GM21515 (cell line): ENCODE results near the gene FAM149A.

Source experiments
- ATAC-seq: cut with Tn5 transposase; IDR thresholded peaks from one replicate; pipeline ENCODE4 v1.9.1; 2021; ENCODE audit not compliant: unreplicated experiment

The FAM149A gene

DNA sequence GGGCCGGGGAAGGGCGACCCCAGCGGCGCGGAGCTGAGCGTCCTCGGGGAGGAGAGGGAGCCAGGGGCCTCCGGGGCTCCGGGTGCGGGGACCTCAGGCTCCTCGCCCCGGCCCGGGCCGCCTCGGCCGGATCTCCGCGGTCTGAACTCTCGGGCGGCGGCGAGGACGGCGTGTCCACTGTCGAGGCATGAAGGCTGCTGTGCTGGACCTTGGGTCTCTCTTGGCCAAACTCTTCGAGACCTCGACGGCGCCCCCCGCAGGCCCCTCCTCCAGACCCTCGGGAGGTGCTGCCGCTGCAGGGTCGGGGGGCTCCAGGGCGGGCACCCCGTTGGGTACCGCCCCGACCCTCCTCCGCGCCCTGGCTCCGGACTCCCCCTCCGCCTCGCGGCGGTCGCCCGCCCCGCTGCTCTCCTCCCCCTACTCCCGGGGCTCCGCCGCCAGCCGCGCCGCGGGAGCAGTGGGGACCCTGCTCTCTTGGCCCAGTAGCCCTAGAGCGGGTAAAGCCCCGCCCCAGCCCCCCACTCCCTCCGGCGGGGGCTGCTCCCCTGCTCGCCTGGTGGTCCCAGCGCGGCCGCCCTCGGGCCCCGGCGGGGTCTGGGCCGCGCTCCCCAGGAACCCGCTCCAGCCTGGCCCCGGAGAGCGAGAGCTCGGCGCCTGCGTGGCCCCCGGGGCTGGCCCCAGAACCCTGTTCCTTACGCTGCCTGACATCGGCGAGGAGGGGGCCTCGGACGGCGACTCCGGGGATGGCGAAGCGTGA is 564 bp downstream of the FAM149A start:
- peak; percentile 54 for ATAC-seq

DNA sequence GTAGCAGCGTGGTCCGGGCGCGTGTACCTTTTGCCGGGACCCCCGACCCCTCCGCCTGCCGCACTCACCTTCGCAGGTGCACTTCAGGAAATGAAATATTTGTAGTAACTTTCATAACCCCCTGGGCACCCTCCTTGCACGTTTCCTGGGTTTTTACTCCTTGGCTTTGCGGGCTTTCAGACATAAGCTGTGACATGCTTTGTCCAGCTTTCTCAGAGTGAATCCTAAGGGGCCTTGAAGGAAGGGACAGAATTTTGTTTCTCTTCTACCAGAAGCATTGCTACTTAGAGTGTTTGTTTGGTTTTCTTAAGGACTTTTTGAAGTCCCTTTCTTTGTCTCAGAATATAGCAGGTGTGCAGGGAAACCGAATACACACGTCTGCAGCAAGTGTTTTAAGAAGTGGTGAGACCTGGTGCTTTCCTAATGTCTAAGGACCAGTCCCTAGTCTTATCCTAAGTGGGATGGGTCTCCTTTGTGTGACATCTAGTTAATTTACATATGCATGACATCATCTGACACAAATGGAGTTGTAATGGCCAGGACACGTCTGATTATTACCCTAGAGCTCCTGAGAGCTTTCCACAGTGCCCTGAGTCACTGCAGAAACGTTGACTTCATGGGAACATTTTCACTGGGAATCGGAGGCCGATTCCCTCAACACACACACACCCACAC is 1.3 kb downstream of the FAM149A start:
- ATAC-seq, result peak; percentile 21

DNA sequence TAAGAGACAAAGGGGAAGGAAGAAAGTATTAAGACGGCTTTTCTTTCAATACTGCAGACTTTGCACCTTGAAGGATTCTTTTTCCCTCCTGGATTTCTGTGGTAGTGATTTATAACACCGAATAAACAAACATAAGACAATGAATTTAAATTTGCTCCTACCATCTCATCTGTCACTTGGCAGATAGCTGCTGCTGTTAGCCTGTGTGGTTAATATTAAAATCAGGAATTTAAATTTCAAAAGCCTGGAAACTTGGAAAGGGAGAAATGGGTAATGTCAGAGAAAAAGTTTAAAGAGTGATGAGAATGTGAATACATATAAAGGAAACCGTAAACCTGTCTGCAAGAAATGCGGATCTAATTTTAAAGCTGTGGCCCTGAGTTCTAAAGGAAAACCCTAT is 3.4 kb downstream of the FAM149A start:
- no peak for ATAC-seq

DNA sequence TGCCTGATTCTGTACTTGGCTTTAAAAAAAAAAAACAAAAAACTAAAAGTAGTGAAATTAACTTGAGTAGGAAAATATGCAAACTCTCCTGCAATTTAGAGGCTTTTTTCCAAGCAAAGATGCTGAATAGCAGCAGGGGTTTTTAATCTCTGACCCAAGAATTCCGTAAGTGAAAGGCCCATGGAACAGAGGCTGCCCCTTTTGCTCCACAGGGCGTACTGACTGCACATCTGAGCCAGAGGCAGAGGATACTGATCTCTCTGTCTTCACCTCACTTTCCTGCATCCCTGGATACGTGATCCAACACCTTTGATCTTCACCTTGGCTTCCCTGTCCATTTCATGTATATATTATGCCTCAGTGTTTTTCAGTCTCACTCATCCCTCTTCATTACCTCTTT is 3.9 kb downstream of the FAM149A start:
- ATAC-seq, result no peak

DNA sequence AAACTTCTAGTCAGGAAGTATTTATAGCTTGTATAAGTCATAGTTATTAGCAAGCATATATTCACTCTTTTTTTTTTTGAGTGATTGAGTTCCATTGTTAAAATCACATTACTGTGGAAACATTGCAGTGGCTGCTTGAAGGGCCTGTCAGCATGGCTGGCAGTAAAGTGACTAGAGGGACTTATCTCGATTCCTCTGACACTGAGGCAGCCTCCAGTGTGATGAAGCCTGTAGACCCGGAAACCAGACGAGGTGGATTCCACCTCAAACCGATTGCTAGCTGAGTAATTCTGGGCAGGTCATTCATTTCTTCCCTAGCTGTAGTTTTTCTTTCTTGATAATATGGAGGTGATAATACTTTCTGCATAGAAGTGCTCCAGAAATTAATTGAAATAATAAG is 4.7 kb downstream of the FAM149A start:
- no peak for ATAC-seq

DNA sequence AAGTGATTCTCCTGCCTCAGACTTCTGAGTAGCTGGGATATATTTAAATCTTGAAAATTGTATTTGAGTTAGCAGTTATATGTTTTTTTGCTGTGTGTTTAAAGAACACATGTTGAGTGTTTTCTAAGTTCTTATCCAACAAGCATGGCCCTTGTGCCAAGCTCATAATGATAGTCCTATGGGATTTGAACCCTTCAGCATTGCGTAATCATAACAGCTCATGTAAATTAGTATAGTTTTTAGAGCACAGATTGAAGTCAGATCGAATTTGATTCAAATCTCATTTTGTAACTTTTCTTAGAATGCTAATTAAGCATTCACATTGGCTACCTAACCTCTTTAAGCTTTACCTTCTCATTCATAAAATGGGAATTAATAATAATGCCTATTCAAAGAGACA is 12.2 kb downstream of the FAM149A start:
- no peak for ATAC-seq

DNA sequence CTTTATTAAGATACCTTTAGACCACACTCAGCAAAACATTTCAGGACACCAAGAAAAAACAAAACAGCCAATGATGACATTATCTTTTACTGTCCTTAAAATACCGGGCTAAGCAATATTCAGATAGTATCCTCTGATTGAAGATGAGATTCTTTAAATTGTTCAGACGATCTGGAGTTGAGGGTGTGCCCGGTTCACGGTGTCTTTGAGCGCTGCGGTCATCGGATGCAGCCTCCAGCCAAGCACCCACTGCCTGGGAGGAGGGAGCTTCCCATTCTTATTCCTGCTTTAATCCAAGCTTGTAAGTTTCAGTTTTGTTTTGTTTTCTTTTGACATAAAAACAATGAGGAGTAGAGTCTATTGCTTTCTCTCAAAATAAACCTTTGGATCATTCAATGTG is 14.1 kb downstream of the FAM149A start:
- ATAC-seq, result no peak

DNA sequence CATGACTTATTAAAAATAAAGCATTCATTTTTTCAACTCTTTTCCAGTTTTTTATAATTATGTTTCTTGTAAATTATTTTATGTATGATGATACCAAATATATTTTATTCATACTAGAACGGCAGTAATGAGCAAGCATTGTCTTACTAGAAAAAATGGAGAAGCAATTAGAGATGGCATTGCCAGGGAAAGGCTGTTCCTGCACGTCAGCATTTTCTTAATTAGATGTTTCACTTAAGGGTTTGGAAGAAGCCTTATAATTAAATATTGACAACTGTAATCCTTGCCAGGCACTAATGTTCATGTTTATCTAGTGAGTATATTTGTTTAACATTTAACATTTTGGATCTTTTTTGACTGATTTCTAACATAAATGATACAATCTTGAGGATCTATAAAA is 16.6 kb downstream of the FAM149A start:
- ATAC-seq, result no peak

DNA sequence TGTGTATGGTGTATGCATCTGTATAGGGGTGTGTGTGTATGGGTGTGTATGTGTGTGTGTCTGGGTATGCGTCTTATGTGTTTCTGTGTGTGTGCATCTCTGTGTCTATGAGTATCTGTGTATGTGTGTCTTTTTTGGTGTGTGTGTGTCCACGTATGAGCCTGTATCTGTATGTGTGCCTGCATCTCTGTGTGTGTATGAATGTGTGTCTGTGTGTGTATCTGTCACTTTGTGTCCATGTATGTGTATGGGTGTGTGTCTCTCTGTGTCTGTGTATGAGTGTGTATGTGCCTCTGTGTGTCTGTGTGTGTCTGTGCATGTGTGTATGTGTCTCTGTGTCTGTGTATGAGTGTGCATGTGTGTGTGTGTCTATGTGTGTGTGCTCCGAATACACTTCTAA is 24.3 kb downstream of the FAM149A start:
- ATAC-seq, result no peak

DNA sequence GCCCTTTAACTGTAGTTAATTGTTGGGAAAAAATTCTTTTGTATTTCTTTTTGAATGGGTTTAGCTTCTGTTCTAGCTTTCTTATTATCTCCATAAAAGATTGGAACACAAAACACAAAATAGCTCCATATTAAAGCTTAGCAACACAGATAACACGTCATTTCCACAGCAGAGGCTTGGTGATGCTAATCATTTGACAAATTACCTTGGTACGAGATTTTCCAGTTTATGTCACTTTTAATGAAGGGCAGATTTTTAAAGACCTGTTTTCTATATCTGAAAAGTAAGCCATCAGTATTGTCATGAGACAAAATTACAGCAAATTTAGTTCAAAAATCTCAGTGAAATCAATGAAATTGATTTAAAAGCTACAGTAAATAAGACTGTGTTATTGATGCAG is 27.4 kb downstream of the FAM149A start:
- ATAC-seq, result no peak

DNA sequence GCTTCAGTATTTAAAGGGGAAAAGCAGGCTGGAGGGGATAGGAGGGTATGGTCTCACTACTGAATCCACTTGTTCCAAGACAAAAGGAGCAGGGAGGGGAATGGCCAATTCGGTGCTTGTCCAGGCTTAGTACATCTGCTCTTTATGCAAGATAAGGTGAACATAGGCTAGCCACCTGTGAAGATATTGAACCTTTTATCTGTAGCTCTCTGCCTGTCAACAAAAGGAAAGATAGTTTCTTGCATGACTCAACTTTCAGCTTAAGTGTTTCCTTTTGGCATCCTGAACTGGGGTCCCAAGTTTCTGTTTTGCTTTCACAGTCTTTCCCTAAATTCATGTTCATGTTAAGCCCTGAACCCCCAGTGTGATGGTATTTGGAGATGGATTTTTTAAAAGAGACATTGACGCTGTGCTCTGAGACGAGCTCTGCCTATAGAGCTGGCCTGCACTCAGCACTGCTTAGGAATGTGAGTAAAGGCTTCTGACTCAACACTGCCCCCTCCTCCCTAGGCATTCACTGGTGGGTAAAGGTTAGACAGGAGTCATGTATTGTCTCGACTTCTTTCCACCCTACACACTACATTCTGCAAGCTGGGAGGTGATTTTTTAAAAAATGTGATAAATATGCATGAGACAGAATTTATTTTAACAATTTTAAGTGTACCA is 28.2 kb downstream of the FAM149A start:
- ATAC-seq, result peak; percentile 29

DNA sequence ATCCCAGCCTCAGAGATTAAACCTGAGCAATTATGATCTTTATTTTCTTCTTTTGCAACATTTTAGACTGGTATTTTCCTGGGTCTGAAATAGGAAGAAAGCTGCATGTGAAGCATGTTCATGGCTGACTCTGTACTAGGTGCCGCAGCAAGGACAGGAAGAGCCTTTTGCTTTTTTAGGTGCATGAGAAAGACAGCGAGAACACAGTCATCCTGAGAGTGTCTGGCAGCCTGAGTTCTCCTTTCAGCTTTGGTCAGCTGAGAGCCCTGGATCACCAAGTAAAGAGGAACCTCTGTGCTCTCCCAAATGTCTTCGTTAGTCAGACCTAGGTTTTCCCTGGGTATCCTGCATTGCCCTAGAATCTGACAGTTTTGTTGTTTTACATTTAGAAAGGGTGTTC is 29.8 kb downstream of the FAM149A start:
- peak; percentile 99 for ATAC-seq

DNA sequence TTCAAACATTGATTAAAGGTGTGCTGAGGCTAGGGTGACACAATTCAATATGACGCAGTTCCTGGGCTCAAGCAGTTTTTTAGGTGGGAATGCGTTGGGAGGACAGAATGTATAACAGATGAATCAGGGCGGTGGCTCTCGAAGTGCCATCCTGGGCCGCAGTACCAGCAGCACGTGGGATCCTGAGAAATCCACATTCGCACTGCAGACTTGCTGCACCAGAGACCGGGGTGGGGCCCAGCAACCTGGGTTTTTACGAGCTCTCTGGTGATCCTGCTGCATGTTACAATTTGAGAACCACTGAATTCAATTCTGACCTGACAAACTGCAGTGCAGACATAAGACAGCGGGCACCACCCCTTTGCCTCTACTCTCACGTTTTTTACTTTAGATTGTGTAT is 30.4 kb downstream of the FAM149A start:
- ATAC-seq, result no peak

DNA sequence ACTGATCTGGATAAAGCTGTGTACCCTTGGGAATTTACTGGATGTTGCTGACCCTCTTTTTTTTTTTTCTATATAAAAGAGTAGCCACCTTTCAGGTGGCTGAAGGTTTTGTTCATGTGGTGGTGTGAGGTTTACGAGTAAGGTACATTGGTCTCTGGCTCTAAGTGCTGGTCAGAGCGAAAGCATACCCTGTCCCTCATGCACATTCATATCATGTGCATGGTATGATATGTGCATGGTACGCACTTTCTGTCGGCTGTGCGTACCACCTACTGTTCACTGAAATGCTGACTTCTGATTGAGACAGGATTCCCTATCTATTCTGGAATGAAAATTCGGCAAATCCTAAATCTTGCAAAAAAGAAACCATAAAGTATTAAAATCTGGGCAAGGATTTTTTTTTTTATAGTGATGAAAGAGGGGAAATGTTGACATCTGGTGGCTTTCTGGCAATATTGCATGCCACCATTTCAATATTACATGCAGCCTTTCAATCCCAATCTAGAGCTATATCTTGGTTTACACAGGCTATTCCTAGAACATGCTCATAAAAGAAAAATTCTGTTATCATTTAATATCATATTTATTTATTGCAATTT is 32.8 kb downstream of the FAM149A start:
- peak; percentile 35 for ATAC-seq

DNA sequence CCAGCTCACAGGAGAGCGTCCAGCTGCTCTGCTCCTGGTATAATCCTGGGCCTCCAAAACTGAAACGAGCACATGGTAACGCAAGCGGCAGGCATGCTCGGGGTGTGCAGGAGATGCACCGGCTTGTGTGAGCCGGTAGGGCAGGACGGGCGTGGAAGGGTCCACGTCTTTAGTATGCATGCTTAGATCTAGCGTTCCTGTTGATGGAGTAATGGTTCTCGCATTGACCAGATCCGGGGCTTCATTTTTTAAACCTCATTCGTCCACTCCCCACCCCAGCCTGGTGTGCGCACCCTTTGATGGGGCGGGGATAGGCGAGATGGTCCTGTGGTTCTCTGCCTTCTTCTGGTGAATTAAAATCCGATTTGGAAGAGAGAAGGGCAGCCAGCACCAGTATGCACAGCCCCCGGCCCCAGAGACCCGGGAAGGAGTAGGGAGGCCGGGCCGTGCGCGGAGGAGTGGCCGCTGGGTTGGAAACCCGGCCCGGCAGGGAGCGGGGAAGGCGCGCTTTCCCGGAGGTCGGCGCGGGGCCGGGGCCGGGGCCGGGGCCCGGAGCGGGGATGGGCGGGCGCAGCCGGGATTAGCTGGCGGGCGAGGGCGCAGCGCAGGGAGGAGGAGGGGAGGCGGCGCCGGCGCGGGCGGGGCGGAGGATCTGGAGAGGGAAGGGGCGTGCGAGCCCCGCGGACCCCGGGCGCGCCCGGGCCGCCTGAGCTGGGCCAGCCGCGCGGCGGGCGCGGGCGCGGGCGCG is 39.9 kb downstream of the FAM149A start:
- peak; percentile 41 for ATAC-seq

DNA sequence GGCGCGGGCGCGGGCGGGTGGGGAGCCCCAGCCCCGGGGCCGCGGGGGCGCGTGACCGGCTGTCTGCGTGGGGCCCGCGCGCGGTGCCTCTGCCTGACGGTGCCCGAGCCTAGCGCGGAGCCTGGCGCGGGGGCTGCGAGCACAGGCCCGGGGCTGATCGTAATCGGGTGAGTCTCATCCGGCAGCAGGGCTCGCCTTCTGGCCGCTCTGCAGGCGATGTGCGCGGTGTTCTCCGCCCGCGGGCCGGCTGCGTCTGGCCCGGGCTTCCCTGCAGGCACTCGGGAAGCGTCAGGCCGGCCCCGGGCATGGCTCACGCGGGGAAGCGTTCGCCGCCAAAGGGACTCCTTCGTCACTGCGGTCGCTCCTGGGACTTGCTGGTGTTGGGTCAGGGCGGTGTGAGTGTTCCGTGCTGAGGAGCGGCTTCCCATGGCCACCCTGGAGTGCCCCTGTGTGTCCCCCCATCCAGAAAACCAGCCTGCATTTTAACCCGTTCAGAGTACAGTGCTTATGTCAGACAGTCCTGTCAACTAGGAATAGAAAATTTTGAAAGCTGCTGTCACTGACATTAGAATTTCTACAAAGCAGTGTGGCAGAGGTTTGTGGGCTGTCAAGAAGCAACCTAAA is 40.6 kb downstream of the FAM149A start:
- ATAC-seq, result peak; percentile 39

DNA sequence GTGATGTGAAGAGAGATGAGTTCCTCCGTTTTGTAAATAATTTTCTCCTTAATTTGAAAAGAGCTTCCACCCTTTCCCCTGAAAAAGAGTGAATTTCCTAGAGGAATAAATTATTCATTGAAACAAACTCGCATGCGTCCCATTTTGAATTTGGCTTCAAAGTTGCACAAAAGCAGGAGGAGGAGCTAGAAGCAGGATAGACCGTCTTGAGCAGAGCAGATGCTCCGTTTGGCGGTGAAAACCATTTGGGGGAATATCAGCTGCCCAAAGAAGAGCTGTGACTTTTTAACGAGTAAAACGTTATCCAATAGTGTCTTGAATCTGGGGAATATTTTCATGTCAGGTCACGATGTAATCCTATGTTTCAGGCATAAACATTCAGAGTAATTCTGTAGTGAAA is 42.0 kb downstream of the FAM149A start:
- ATAC-seq, result no peak

DNA sequence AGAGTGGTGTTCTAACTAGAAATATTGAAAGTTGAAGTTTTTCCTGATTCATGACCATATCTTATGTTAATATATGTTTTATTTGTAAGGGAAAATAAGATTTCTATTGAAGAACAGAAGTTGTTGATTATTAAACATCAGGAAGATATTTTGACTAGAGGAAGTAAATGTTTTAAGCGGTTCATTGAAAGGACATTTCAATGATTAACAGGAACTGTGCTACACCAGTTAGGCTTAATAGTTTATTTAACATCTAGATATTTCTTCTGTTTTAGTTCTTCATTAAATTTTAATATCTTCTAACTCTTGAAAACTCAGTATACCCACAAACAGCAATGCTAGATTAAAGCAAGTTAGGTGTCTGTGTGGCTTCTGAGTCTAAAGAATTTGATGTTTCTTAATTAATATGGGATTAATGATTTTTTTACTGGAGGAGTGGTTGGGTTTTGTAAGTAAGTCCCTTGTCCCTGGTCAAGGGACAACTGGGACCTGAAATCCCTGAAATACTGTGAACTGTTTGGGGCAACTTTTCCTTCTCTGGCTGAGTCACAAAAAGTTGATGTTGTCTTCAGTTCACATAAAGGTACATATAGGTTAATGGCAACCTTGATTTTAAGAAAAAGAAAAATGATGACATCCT is 44.0 kb downstream of the FAM149A start:
- no peak for ATAC-seq

DNA sequence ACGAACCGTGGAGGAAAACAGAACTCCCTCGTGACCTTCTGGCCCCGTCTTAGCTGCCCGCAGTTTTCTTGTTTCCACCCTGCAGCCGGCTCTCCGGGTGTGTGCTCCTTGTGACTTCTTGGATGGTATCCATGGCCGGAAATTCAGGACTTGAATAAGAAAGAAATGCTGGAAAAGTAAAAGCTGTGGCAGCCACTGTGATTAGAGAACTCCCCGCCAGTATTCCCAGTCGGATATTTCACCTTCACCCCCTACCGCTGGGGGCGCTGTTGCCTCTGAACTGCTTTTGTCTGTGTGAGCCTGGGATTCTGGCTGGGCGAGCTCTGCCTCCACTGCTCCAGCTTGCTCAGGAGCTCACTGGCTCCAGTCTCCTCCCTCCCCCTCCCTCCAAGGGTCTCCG is 45.4 kb downstream of the FAM149A start:
- no peak for ATAC-seq

DNA sequence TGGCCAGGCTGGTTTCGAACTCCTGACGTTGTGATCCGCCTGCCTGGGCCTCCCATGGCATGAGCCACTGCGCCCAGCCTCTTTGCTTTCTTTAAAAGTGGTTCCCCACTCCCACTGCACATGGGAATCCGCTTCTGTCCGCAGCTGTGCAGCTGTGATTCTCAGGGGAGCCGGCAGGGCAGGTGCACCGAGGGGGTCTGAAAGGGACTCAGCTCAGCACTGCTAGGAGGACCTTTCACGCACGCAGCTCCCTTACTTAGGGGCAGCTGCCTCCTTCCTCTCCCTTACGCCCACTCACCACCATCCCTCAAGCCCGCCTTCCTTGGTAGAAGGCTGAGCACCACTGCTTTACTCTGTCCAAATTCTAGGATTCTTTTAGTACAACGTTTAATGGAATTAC is 46.4 kb downstream of the FAM149A start:
- no peak for ATAC-seq
